ENCODE measurements around the gene E2F8. TPM values are rescaled to one million over a fixed set of nuclear protein-coding genes. Genes with fewer than 3 reads are reported as not detected.

Gene E2F8
- total RNA-seq, 2 donors from 2014 or later = 1.7 to 2.2 TPM

- Histone ChIP-seq H3K4me1 (peaks cover 0 to 39% of the 10 kb centered on the region in 2 donors), H3K4me3 (peak overlapping the region; percentile 48 to 67), H3K27me3 (peaks cover 8 to 16% of the 10 kb centered on the region in 2 donors), H3K36me3 (no peaks in the 10 kb centered on the region), H3K27ac (no peak overlapping the region), H3K9me3 (no peaks in the 10 kb centered on the region)
- DNase-seq (ENCODE audit: low spot score) = no peak
- TF ChIP-seq CTCF (IDR thresholded peaks at IDR 0.05) = no peak
Measured at GRCh38 chr11:19242179-19242932, 1.6 kb upstream of the E2F8 start.

- H3K4me1 ChIP-seq = peaks cover 0 to 40% of the 10 kb centered on the region in 2 donors
- H3K27me3 ChIP-seq = peaks cover 8 to 16% of the 10 kb centered on the region in 2 donors
- no peaks in the 10 kb centered on the region for H3K9me3 ChIP-seq
- peak overlapping the region; percentile 48 to 67 for H3K4me3 ChIP-seq
- no peak overlapping the region for H3K27ac ChIP-seq
- no peak for DNase-seq (ENCODE audit: low spot score)
- no peak for TF ChIP-seq CTCF (IDR thresholded peaks at IDR 0.05)
- H3K36me3 ChIP-seq = no peaks in the 10 kb centered on the region
Measured at GRCh38 chr11:19241260-19242178, 774 bp upstream of the E2F8 start.

DNA sequence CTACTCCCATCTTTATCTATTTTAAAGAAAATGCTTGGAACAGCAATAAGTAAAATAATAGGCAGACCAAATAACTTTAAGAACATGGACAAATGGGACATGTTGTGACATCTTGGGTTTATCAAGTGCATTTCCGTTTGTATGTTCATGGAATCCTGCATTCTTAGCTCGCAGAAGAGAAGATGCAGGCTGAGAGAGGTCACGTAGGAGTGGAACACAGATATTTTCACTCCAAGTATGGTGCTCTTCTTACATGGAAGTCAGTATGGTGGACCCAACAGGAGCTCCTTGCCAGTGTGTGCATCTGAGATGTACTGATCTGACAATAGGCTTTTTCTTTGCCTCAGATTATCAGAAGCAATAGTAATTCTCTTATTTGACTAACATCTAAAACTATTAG is 1.7 kb downstream of the E2F8 start:
- no peak for DNase-seq (ENCODE audit: low spot score)
- H3K9me3 ChIP-seq = no peaks in the 10 kb centered on the region
- H3K4me1 ChIP-seq = peaks cover 0 to 40% of the 10 kb centered on the region in 2 donors
- no peak for TF ChIP-seq CTCF (IDR thresholded peaks at IDR 0.05)
- no peaks in the 10 kb centered on the region for H3K36me3 ChIP-seq
- peaks cover 8 to 16% of the 10 kb centered on the region in 2 donors for H3K27me3 ChIP-seq
- no peak overlapping the region for H3K4me3 ChIP-seq
- peak overlapping the region; percentile 16 to 56 for H3K27ac ChIP-seq

GRCh38 chr11:19237813-19238212 is 2.9 kb downstream of the E2F8 start:
- H3K4me1 ChIP-seq = peaks cover 0 to 46% of the 10 kb centered on the region in 2 donors
- no peaks in the 10 kb centered on the region for H3K36me3 ChIP-seq
- peaks cover 8 to 16% of the 10 kb centered on the region in 2 donors for H3K27me3 ChIP-seq
- no peak for DNase-seq (ENCODE audit: low spot score)
- H3K27ac ChIP-seq = peak overlapping the region; percentile 42 to 56
- TF ChIP-seq CTCF (IDR thresholded peaks at IDR 0.05) = no peak
- no peaks in the 10 kb centered on the region for H3K9me3 ChIP-seq
- H3K4me3 ChIP-seq = peak overlapping the region in 1 of 2 donors; percentile 9

- TF ChIP-seq CTCF (IDR thresholded peaks at IDR 0.05) = no peak
- H3K27ac ChIP-seq = peak overlapping the region; percentile 42 to 56
- H3K4me1 ChIP-seq = peaks cover 0 to 43% of the 10 kb centered on the region in 2 donors
- H3K27me3 ChIP-seq = peaks cover 8 to 11% of the 10 kb centered on the region in 2 donors
- no peaks in the 10 kb centered on the region for H3K9me3 ChIP-seq
- H3K36me3 ChIP-seq = no peaks in the 10 kb centered on the region
- peak overlapping the region in 1 of 2 donors; percentile 9 for H3K4me3 ChIP-seq
- no peak for DNase-seq (ENCODE audit: low spot score)
Measured at GRCh38 chr11:19237381-19237780, 3.4 kb downstream of the E2F8 start.
